HCT116 (cell line): ENCODE results near the gene MYF5. TPM values are rescaled to one million over a fixed set of nuclear protein-coding genes. Genes with fewer than 3 reads are reported as not detected.

Experiments
- ATAC-seq: fragments of 200-7000 bp; cut with Tn5 transposase; 2 replicates; pipeline ENCODE4 v1.9.1; 2020; ENCODE audit warnings: mild to moderate bottlenecking, moderate library complexity
- BruUV-seq: library from RNA; stranded (reverse); fragments of 400-500 nt; replicated peaks from 2 replicates; lab custom pipeline; 2021; lab: Mats Ljungman, UMichigan
- CTCF ChIA-PET: fragments of 300-600 bp; sonication (Branson Sonifier 250); formaldehyde crosslinking; loops from one replicate; lab custom pipeline; 2021; ENCODE audit warnings: antibody characterized with exemption; lab: Charles Lee
- POLR2A ChIA-PET: fragments of 300-600, 350-600 bp; sonication (Branson Sonifier 250); formaldehyde crosslinking; loops from one replicate; lab custom pipeline; 2021; ENCODE audit warnings: antibody characterized with exemption; lab: Charles Lee
- RAD21 ChIA-PET, 2 experiments: fragments of 300-600 bp; sonication (Branson Sonifier 250); formaldehyde crosslinking; loops; one replicate each; lab custom pipeline; 2023; ENCODE audit warnings: low total read pairs in 2 of 2; ENCODE audit not compliant: uncharacterized antibody in 2 of 2, unreplicated experiment in 2 of 2, low non-redundant PET in 1 of 2; lab: Charles Lee
- DNase-seq: peaks from one replicate; pipeline ENCODE4 v3.0.0-alpha.2; 2010; ENCODE audit warnings: low read depth, low spot score
- H2AFZ ChIP-seq: fragments of 200-600 bp; shearing (Covaris generic), sonication (generic); 2 replicates; pipeline ENCODE4 v1.6.1; 2017; ENCODE audit warnings: low read depth, mixed run types, mixed read lengths, antibody characterized with exemption, low read length; ENCODE audit not compliant: poor library complexity, severe bottlenecking
- H3K27ac ChIP-seq: 2 replicates; pipeline ENCODE4 v1.5.1; 2012; ENCODE audit warnings: low read depth, low read length
- H3K27me3 ChIP-seq: fragments of 200-600 bp; sonication (generic); 2 replicates; pipeline ENCODE4 v1.6.1; 2016; ENCODE audit warnings: mixed run types, low read length, mixed read lengths; ENCODE audit not compliant: insufficient read depth
- H3K36me3 ChIP-seq, 2 experiments: fragments of 200-500 bp in 1 of 2; fragments of 200-600 bp in 1 of 2; sonication (Bioruptor generic) in 1 of 2; sonication (generic) in 1 of 2; 2 replicates each; pipeline versions ENCODE4 v1.5.1 to v1.6.1; 2014 to 2016; ENCODE audit warnings: low read length in 2 of 2, inconsistent platforms in 1 of 2, mixed read lengths in 1 of 2, mixed run types in 1 of 2; ENCODE audit not compliant: insufficient read depth in 2 of 2, control insufficient read depth in 1 of 2
- H3K4me1 ChIP-seq, 2 experiments: fragments of 200-600 bp in 1 of 2; sonication (generic) in 1 of 2; 2 replicates each; pipeline versions ENCODE4 v1.5.1 to v1.6.1; 2012 to 2017; ENCODE audit warnings: low read length in 2 of 2, inconsistent platforms in 1 of 2, mild to moderate bottlenecking in 1 of 2, mixed read lengths in 1 of 2, mixed run types in 1 of 2, moderate library complexity in 1 of 2; ENCODE audit not compliant: insufficient read depth in 2 of 2, control insufficient read depth in 1 of 2
- H3K4me2 ChIP-seq: fragments of 200-600 bp; sonication (generic); 2 replicates; pipeline ENCODE4 v1.6.1; 2017; ENCODE audit warnings: mixed run types, low read length, mixed read lengths
- H3K4me3 ChIP-seq, 2 experiments: fragments of 200-600 bp in 1 of 2; sonication (generic) in 1 of 2; replicated peaks in 1 of 2; 2 replicates each; pipeline ENCODE4 v1.5.1; 2011 to 2016; ENCODE audit warnings: low read length in 2 of 2, control low read depth in 1 of 2, low read depth in 1 of 2, mild to moderate bottlenecking in 1 of 2, mixed read lengths in 1 of 2, mixed run types in 1 of 2
- H3K79me2 ChIP-seq: fragments of 200-600 bp; sonication (generic); 2 replicates; pipeline ENCODE4 v1.6.1; 2017; ENCODE audit warnings: mild to moderate bottlenecking, mixed run types, low read length, moderate library complexity, mixed read lengths; ENCODE audit not compliant: insufficient read depth
- H3K9ac ChIP-seq: fragments of 200-600 bp; sonication (generic); 2 replicates; pipeline ENCODE4 v1.6.1; 2016; ENCODE audit warnings: low read length, mixed read lengths
- H3K9me2 ChIP-seq: fragments of 200-600 bp; sonication (generic), shearing (Covaris generic); 2 replicates; pipeline ENCODE4 v1.6.1; 2017; ENCODE audit warnings: mixed run types, mild to moderate bottlenecking, moderate library complexity; ENCODE audit not compliant: insufficient read depth
- H3K9me3 ChIP-seq, 2 experiments: fragments of 200-500 bp in 1 of 2; fragments of 200-600 bp in 1 of 2; sonication (Bioruptor generic) in 1 of 2; sonication (generic) in 1 of 2; 2 replicates each; pipeline ENCODE4 v1.6.1; 2014 to 2017; ENCODE audit warnings: low read length in 2 of 2, mixed read lengths in 2 of 2, inconsistent platforms in 1 of 2, low read depth in 1 of 2, mild to moderate bottlenecking in 1 of 2, mixed run types in 1 of 2, moderate library complexity in 1 of 2; ENCODE audit not compliant: control insufficient read depth in 1 of 2, insufficient read depth in 1 of 2
- H4K20me1 ChIP-seq: fragments of 200-600 bp; sonication (generic), shearing (Covaris generic); 2 replicates; pipeline ENCODE4 v1.6.1; 2017; ENCODE audit warnings: mixed run types, mild to moderate bottlenecking, moderate library complexity; ENCODE audit not compliant: insufficient read depth
- CBX3 ChIP-seq: IDR thresholded peaks from 2 replicates; pipeline ENCODE4 v1.6.1; 2012; ENCODE audit warnings: low read depth
- CEBPB ChIP-seq: IDR thresholded peaks from 2 replicates; pipeline ENCODE4 v1.6.1; 2012; ENCODE audit warnings: low read depth
- ELF1 ChIP-seq: IDR thresholded peaks from 2 replicates; pipeline ENCODE4 v1.6.1; 2012; ENCODE audit warnings: low read depth, borderline replicate concordance
- EZH2 ChIP-seq: fragments of 200-600 bp; sonication (generic); IDR thresholded peaks from 2 replicates; pipeline ENCODE4 v1.6.1; 2017; ENCODE audit warnings: antibody characterized with exemption, mixed run types
- EZH2phosphoT487 ChIP-seq: fragments of 200-600 bp; IDR thresholded peaks from 2 replicates; pipeline ENCODE4 v1.6.1; 2018; ENCODE audit warnings: antibody characterized with exemption, borderline replicate concordance
- FOSL1 ChIP-seq: IDR thresholded peaks from 2 replicates; pipeline ENCODE4 v1.6.1; 2012; ENCODE audit warnings: low read depth
- JUND ChIP-seq: IDR thresholded peaks from 2 replicates; pipeline ENCODE4 v1.6.1; 2012
- POLR2A ChIP-seq: IDR thresholded peaks from 2 replicates; pipeline ENCODE4 v1.7.0; 2011; ENCODE audit warnings: borderline replicate concordance; ENCODE audit not compliant: insufficient read depth, insufficient read length; ENCODE audit errors: extremely low read depth
- POLR2AphosphoS5 ChIP-seq: IDR thresholded peaks from 2 replicates; pipeline ENCODE4 v1.6.1; 2011; ENCODE audit warnings: mild to moderate bottlenecking, low read depth, low read length, moderate library complexity
- RAD21 ChIP-seq: IDR thresholded peaks from 2 replicates; pipeline ENCODE4 v1.6.1; 2012; ENCODE audit warnings: low read depth, mild to moderate bottlenecking
- REST ChIP-seq: IDR thresholded peaks from 2 replicates; pipeline ENCODE4 v1.6.1; 2012; ENCODE audit warnings: low read depth
- SIN3A ChIP-seq: IDR thresholded peaks from 2 replicates; pipeline ENCODE4 v1.6.1; 2012; ENCODE audit warnings: low read depth
- SP1 ChIP-seq: IDR thresholded peaks from 2 replicates; pipeline ENCODE4 v1.6.1; 2012; ENCODE audit warnings: low read depth
- SRF ChIP-seq: IDR thresholded peaks from 2 replicates; pipeline ENCODE4 v1.6.1; 2012; ENCODE audit warnings: low read depth
- TCF7L2 ChIP-seq: IDR thresholded peaks from 2 replicates; pipeline ENCODE4 v1.7.0; 2011; ENCODE audit warnings: borderline replicate concordance, inconsistent platforms; ENCODE audit not compliant: insufficient read depth, insufficient read length; ENCODE audit errors: extremely low read depth
- ZBTB33 ChIP-seq: IDR thresholded peaks from 2 replicates; pipeline ENCODE4 v1.6.1; 2011; ENCODE audit warnings: mild to moderate bottlenecking, low read length, moderate library complexity; ENCODE audit not compliant: insufficient replicate concordance; ENCODE audit errors: extremely low read depth
- ZFX ChIP-seq: fragments of 450-650 bp; IDR thresholded peaks from 2 replicates; pipeline ENCODE4 v1.6.1; 2017
- ZNF274 ChIP-seq: fragments of 200-500 bp; sonication (Bioruptor generic); IDR thresholded peaks from 2 replicates; pipeline ENCODE4 v1.6.1; 2014; ENCODE audit warnings: mild to moderate bottlenecking, low read depth, low read length, inconsistent platforms
- intact Hi-C: fragments of 100-400 bp; cut with micrococcal nuclease; formaldehyde crosslinking; loops from 2 replicates; pipeline ENCODE4 v1.10.0; 2022
- total RNA-seq: library from RNA; stranded (reverse); gene quantifications from one replicate; pipeline ENCODE4 v1.2.1, GENCODE V29; 2021; ENCODE audit not compliant: unreplicated experiment
- TF ChIP-seq, protein P1 (sequence below): IDR thresholded peaks from 2 replicates; pipeline ENCODE4 v1.6.1; 2012
- TF ChIP-seq, protein P2 (sequence below): IDR thresholded peaks from 2 replicates; pipeline ENCODE4 v1.6.1; 2012

The MYF5 gene
- total RNA-seq, 1 experiment from 2014 or later = not detected

- Histone ChIP-seq H3K79me2 (no peaks in the 10 kb centered on the region), H3K27me3 (peaks cover 4% of the 10 kb centered on the region; the same call in 1 of the 2 replicates), H3K36me3 (no peaks in the 10 kb centered on the region), H3K9ac (no peak overlapping the region), H3K9me3 (no peaks in the 10 kb centered on the region)
- ChIA-PET CTCF (no interaction called here), POLR2A (no interaction called here)
- DNase-seq = no peak
- no TSS peak for BruUV-seq
- TF ChIP-seq EZH2phosphoT487 = no peak
- no peak for TF ChIP-seq POLR2AphosphoS5
- TF ChIP-seq FOSL1 = no peak
- no peak for TF ChIP-seq ZFX
- no peak for TF ChIP-seq SRF
- no peak for TF ChIP-seq CEBPB
- no peak for TF ChIP-seq ZBTB33
- TF ChIP-seq ELF1 = no peak
- no peak for TF ChIP-seq EZH2
- no peak for TF ChIP-seq ZNF274
- no peak for TF ChIP-seq POLR2A
- TF ChIP-seq, protein P1, sequence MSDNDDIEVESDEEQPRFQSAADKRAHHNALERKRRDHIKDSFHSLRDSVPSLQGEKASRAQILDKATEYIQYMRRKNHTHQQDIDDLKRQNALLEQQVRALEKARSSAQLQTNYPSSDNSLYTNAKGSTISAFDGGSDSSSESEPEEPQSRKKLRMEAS = no peak
- TF ChIP-seq CBX3 = no peak
- no peak for TF ChIP-seq JUND
- TF ChIP-seq RAD21 = no peak
- TF ChIP-seq, protein P2, sequence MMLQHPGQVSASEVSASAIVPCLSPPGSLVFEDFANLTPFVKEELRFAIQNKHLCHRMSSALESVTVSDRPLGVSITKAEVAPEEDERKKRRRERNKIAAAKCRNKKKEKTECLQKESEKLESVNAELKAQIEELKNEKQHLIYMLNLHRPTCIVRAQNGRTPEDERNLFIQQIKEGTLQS = no peak
- TF ChIP-seq TCF7L2 = no peak
- TF ChIP-seq REST = no peak
- no peak for TF ChIP-seq SIN3A
- TF ChIP-seq SP1 = no peak
- TF ChIP-seq, all 23 proteins: peak for 0
- Histone ChIP-seq H2AFZ (no peak overlapping the region), H3K9me2 (no peaks in the 10 kb centered on the region; the same call in 1 of the 2 replicates), H3K4me2 (no peak overlapping the region), H4K20me1 (no peaks in the 10 kb centered on the region), H3K27ac (no peak overlapping the region), H3K4me3 (no peak overlapping the region), H3K4me1 (no peaks in the 10 kb centered on the region)
- no peak for ATAC-seq
- intact Hi-C loops = loop anchor here (10.0 kb wide), 1 partner anchor 452 kb away; no protein-coding TSS in a partner anchor
- RAD21 ChIA-PET = no interaction called here
Observed at GRCh38 chr12:80766897-80767296, 50.2 kb downstream of the MYF5 start.
